K562 (cell line): ENCODE results near the gene EEPD1. TPM values are rescaled to one million over a fixed set of nuclear protein-coding genes. Genes with fewer than 3 reads are reported as not detected.

Experiments used
- BCOR ChIP-seq: fragments of 450-650 bp; IDR thresholded peaks from 2 replicates; pipeline ENCODE4 v1.6.1; 2016
- CHD1 ChIP-seq: fragments of 200-600 bp; sonication (generic); IDR thresholded peaks from one replicate; pipeline ENCODE4 v1.6.1; 2012; ENCODE audit warnings: mild to moderate bottlenecking, moderate library complexity, low read length, inconsistent platforms
- DDX20 ChIP-seq: fragments of 450-650 bp; IDR thresholded peaks from 2 replicates; pipeline ENCODE4 v1.6.1; 2016; ENCODE audit warnings: missing genetic modification characterization, low read depth, mild to moderate bottlenecking, missing compliant biosample characterization, moderate library complexity
- HDAC8 ChIP-seq: fragments of 450-650 bp; IDR thresholded peaks from 2 replicates; pipeline ENCODE4 v1.6.1; 2016; ENCODE audit warnings: mild to moderate bottlenecking, missing genetic modification characterization, moderate library complexity, missing compliant biosample characterization
- KLF10 ChIP-seq: fragments of 250-450 bp; sonication (Bioruptor Pico); IDR thresholded peaks from 2 replicates; pipeline ENCODE4 v1.6.1; 2021; ENCODE audit warnings: matching md5 sums
- MXI1 ChIP-seq: IDR thresholded peaks from 2 replicates; pipeline ENCODE4 v1.6.1; 2011; ENCODE audit warnings: low read depth, mild to moderate bottlenecking, improper control_type of control experiment, low read length
- MYBL2 ChIP-seq, 2 experiments: fragments of 450-650 bp in 1 of 2; sonication (generic) in 1 of 2; formaldehyde crosslinking in 1 of 2; IDR thresholded peaks; 2 replicates each; pipeline versions ENCODE4 v1.6.1 to v1.8.1; 2017 to 2022; ENCODE audit warnings: borderline replicate concordance in 1 of 2, inconsistent platforms in 1 of 2, low read depth in 1 of 2, mild to moderate bottlenecking in 1 of 2, missing genetic modification reagents in 1 of 2, moderate library complexity in 1 of 2
- NCOA2 ChIP-seq, 2 experiments: fragments of 450-650 bp; IDR thresholded peaks; 2 replicates each; pipeline ENCODE4 v1.6.1; 2018; ENCODE audit warnings: mild to moderate bottlenecking in 2 of 2, moderate library complexity in 1 of 2; ENCODE audit not compliant: partially characterized antibody in 2 of 2
- POLR2A ChIP-seq: fragments of 450-650 bp; conservative IDR thresholded peaks from 2 replicates; pipeline ENCODE4 v1.6.1; 2016
- SMAD4 ChIP-seq: fragments of 250-450 bp; sonication (Bioruptor Pico); conservative IDR thresholded peaks from 2 replicates; pipeline ENCODE4 v1.8.0; 2021; ENCODE audit warnings: inconsistent platforms, mild to moderate bottlenecking, moderate library complexity
- SMARCB1 ChIP-seq: IDR thresholded peaks from 2 replicates; pipeline ENCODE4 v1.6.1; 2011; ENCODE audit warnings: improper control_type of control experiment, low read depth; ENCODE audit not compliant: insufficient read length
- SPI1 ChIP-seq: IDR thresholded peaks from 2 replicates; pipeline ENCODE4 v1.6.1; 2011; ENCODE audit warnings: low read depth, low read length, control low read depth, borderline replicate concordance
- ZNF140 ChIP-seq: fragments of 250-450 bp; sonication (Bioruptor Pico); IDR thresholded peaks from 2 replicates; pipeline ENCODE4 v1.8.0; 2021; ENCODE audit warnings: moderate library complexity, mild to moderate bottlenecking, inconsistent platforms
- ZNF253 ChIP-seq: fragments of 250-450 bp; sonication (Bioruptor Pico); conservative IDR thresholded peaks from 2 replicates; pipeline ENCODE4 v1.6.1; 2021; ENCODE audit warnings: mild to moderate bottlenecking
- ZNF274 ChIP-seq: IDR thresholded peaks from 2 replicates; pipeline ENCODE4 v1.6.1; 2011; ENCODE audit warnings: low read depth, mild to moderate bottlenecking, low read length, moderate library complexity, borderline replicate concordance
- polyA plus RNA-seq, 8 experiments: library from polyadenylated mRNA; depleted of rRNA in 4 of 8; stranded (reverse) in 5 of 8; unstranded in 3 of 8; fragments of >200 nt; fragmentation: Nextera tagmentation in 2 of 8; fragmentation: Illumina TruSeq in 1 of 8; extraction: Ambion mirVana in 2 of 8; extraction: Trizol in 1 of 8; gene quantifications; 2 replicates each; pipeline versions ENCODE4 v1.2.1 to v1.2.3, GENCODE V29; 2011 to 2014; ENCODE audit warnings: inconsistent platforms in 1 of 8, missing spikeins in 1 of 8
- total RNA-seq, 7 experiments: library from RNA; depleted of rRNA in 6 of 7; stranded (reverse); fragments of >200 nt in 6 of 7; fragmentation: Illumina TruSeq in 2 of 7; extraction: Trizol in 2 of 7; gene quantifications; 2 replicates each; pipeline versions ENCODE4 v1.2.1 to v1.2.3, GENCODE V29; 2011 to 2021; ENCODE audit warnings: low replicate concordance in 1 of 7
- TF ChIP-seq, protein P1 (sequence below): fragments of 450-650 bp; conservative IDR thresholded peaks from 2 replicates; pipeline ENCODE4 v1.6.1; 2016; ENCODE audit warnings: missing genetic modification characterization, low read depth, mild to moderate bottlenecking, missing compliant biosample characterization, moderate library complexity
- TF ChIP-seq, protein P2 (sequence below): fragments of 450-650 bp; conservative IDR thresholded peaks from 2 replicates; pipeline ENCODE4 v1.6.1; 2016; ENCODE audit warnings: missing genetic modification characterization, low read depth, mild to moderate bottlenecking, control low read depth, missing compliant biosample characterization
- TF ChIP-seq, protein P3 (sequence below): sonication (generic); formaldehyde crosslinking; IDR thresholded peaks from 2 replicates; pipeline ENCODE4 v1.4.0; 2020; ENCODE audit warnings: mild to moderate bottlenecking, missing genetic modification reagents
- TF ChIP-seq, protein P4 (sequence below): fragments of 450-650 bp; formaldehyde crosslinking; IDR thresholded peaks from 2 replicates; pipeline ENCODE4 v1.4.0; 2022; ENCODE audit warnings: missing genetic modification characterization
- TF ChIP-seq, protein P5 (sequence below), 2 experiments: fragments of 450-650 bp in 1 of 2; sonication (generic) in 1 of 2; formaldehyde crosslinking in 1 of 2; IDR thresholded peaks in 1 of 2; conservative IDR thresholded peaks in 1 of 2; 2 replicates each; pipeline versions ENCODE4 v1.6.1 to v1.8.1; 2016 to 2023; ENCODE audit warnings: mild to moderate bottlenecking in 2 of 2, moderate library complexity in 2 of 2, inconsistent platforms in 1 of 2, missing genetic modification reagents in 1 of 2

EEPD1 gene
- total and polyA plus RNA-seq, 9 of the 15 experiments (the other 6 are each of a cell fraction or from before 2014, with no cell fraction given): 0.01 to 1.5 (median 0.74) TPM; not detected in 1

DNA sequence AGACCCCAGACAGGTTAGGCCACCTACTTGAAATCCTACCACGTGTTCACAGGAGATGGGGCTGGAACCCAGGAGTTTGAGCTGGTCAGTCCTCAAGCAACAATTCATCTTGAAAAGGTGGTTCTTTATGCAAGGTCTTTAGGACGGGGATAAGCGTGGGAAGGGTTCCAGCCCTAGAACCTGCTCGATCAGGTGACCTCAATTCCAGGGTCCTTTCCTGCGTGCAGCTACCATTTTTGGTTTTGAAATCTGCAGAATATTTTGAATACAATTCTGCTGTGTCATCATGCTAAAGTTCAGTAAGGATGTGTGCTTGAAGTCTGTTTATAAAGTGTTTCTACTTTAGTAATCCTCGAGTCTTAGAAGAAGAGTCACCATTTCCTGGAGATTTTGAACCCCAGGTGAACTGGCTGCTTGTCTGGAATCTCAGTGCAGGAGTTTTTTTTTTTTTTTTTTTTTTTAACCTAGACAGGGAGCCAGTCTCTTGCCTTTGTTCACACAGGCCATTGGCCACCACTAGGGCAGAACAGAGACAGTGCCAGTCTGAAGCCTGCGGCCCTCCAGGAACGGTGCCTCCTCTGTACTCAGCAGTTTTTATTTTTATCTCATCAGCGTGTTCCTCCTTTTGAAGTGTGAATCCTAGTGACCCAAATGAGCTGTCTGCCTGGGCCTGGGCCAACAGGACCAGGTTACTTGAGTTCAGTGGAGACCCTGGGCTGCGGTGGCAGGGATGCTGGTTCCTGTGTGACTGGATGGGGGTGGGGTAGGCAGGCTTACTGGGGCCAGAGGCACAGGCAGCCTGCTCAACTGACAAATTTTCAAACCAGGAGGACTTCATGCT lies 54.6 kb downstream of the EEPD1 start (continued):
- TF ChIP-seq, protein P1, sequence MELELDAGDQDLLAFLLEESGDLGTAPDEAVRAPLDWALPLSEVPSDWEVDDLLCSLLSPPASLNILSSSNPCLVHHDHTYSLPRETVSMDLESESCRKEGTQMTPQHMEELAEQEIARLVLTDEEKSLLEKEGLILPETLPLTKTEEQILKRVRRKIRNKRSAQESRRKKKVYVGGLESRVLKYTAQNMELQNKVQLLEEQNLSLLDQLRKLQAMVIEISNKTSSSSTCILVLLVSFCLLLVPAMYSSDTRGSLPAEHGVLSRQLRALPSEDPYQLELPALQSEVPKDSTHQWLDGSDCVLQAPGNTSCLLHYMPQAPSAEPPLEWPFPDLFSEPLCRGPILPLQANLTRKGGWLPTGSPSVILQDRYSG (tag): no peak
- TF ChIP-seq, protein P2, sequence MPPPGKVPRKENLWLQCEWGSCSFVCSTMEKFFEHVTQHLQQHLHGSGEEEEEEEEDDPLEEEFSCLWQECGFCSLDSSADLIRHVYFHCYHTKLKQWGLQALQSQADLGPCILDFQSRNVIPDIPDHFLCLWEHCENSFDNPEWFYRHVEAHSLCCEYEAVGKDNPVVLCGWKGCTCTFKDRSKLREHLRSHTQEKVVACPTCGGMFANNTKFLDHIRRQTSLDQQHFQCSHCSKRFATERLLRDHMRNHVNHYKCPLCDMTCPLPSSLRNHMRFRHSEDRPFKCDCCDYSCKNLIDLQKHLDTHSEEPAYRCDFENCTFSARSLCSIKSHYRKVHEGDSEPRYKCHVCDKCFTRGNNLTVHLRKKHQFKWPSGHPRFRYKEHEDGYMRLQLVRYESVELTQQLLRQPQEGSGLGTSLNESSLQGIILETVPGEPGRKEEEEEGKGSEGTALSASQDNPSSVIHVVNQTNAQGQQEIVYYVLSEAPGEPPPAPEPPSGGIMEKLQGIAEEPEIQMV (tag): no peak
- TF ChIP-seq ZNF253 (CRISPR knock-in tag) (no peak), SMARCB1 (no peak), NCOA2 (IDR thresholded peaks at IDR 0.05; ENCODE audit: partially characterized antibody in 2 of 2) (no peak), HDAC8 (tag) (no peak), MXI1 (no peak), SPI1 (no peak), DDX20 (tag) (no peak), ZNF274 (no peak), SMAD4 (0 out of 2 replicates have a peak, but pooled peaks have one; percentile 21), ZNF140 (CRISPR knock-in tag) (no peak), KLF10 (CRISPR knock-in tag) (no peak), POLR2A (no peak), MYBL2 (IDR thresholded peaks at IDR 0.05; ENCODE audit: low read depth) (no peak), MYBL2 (CRISPR knock-in tag; IDR thresholded peaks at IDR 0.05; ENCODE audit: borderline replicate concordance) (no peak), BCOR (no peak), CHD1 (no peak)
- TF ChIP-seq, protein P3, sequence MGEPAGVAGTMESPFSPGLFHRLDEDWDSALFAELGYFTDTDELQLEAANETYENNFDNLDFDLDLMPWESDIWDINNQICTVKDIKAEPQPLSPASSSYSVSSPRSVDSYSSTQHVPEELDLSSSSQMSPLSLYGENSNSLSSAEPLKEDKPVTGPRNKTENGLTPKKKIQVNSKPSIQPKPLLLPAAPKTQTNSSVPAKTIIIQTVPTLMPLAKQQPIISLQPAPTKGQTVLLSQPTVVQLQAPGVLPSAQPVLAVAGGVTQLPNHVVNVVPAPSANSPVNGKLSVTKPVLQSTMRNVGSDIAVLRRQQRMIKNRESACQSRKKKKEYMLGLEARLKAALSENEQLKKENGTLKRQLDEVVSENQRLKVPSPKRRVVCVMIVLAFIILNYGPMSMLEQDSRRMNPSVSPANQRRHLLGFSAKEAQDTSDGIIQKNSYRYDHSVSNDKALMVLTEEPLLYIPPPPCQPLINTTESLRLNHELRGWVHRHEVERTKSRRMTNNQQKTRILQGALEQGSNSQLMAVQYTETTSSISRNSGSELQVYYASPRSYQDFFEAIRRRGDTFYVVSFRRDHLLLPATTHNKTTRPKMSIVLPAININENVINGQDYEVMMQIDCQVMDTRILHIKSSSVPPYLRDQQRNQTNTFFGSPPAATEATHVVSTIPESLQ (CRISPR knock-in tag): no peak
- TF ChIP-seq, protein P4, sequence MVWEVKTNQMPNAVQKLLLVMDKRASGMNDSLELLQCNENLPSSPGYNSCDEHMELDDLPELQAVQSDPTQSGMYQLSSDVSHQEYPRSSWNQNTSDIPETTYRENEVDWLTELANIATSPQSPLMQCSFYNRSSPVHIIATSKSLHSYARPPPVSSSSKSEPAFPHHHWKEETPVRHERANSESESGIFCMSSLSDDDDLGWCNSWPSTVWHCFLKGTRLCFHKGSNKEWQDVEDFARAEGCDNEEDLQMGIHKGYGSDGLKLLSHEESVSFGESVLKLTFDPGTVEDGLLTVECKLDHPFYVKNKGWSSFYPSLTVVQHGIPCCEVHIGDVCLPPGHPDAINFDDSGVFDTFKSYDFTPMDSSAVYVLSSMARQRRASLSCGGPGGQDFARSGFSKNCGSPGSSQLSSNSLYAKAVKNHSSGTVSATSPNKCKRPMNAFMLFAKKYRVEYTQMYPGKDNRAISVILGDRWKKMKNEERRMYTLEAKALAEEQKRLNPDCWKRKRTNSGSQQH: no peak
- TF ChIP-seq, protein P5, sequence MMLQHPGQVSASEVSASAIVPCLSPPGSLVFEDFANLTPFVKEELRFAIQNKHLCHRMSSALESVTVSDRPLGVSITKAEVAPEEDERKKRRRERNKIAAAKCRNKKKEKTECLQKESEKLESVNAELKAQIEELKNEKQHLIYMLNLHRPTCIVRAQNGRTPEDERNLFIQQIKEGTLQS (IDR thresholded peaks at IDR 0.05): no peak
- TF ChIP-seq, protein P5 (CRISPR knock-in tag; conservative IDR thresholded peaks at IDR 0.05): no peak
